Measurements from ENCODE around the gene ACVR1C.

Gene ACVR1C

GRCh38 chr2:157592374-157592773 lies 36.3 kb downstream of the ACVR1C start:
- no peaks in the 10 kb centered on the region for H3K9me2 ChIP-seq (replicated peaks; ENCODE audit: control insufficient read depth, low read length)
- no peaks in the 10 kb centered on the region for H4K20me1 ChIP-seq (ENCODE audit: control insufficient read depth, insufficient read depth, low read depth, low read length)
- H3K27ac ChIP-seq (ENCODE audit: low read depth, low read length): no peak overlapping the region
- no peak overlapping the region for H3K4me2 ChIP-seq (ENCODE audit: low read length)
- H3K27me3 ChIP-seq (ENCODE audit: control insufficient read depth, low read length): peaks cover 2% of the 10 kb centered on the region; the same call in 1 of the 2 replicates
- no peaks in the 10 kb centered on the region for H3K9me3 ChIP-seq (ENCODE audit: control insufficient read depth, insufficient read depth, low read length)
- H3K36me3 ChIP-seq (ENCODE audit: control insufficient read depth, low read length): no peaks in the 10 kb centered on the region
- peaks cover 5% of the 10 kb centered on the region for H3K4me1 ChIP-seq (ENCODE audit: control insufficient read depth, low read length)
- H3K79me2 ChIP-seq (ENCODE audit: control insufficient read depth, low read length): no peaks in the 10 kb centered on the region
- no peak for TF ChIP-seq EZH2phosphoT487 (IDR thresholded peaks at IDR 0.05; ENCODE audit: borderline replicate concordance, low read length)
- TF ChIP-seq, protein P1, sequence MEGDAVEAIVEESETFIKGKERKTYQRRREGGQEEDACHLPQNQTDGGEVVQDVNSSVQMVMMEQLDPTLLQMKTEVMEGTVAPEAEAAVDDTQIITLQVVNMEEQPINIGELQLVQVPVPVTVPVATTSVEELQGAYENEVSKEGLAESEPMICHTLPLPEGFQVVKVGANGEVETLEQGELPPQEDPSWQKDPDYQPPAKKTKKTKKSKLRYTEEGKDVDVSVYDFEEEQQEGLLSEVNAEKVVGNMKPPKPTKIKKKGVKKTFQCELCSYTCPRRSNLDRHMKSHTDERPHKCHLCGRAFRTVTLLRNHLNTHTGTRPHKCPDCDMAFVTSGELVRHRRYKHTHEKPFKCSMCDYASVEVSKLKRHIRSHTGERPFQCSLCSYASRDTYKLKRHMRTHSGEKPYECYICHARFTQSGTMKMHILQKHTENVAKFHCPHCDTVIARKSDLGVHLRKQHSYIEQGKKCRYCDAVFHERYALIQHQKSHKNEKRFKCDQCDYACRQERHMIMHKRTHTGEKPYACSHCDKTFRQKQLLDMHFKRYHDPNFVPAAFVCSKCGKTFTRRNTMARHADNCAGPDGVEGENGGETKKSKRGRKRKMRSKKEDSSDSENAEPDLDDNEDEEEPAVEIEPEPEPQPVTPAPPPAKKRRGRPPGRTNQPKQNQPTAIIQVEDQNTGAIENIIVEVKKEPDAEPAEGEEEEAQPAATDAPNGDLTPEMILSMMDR (IDR thresholded peaks at IDR 0.05; ENCODE audit: low read depth, low read length, poor library complexity, severe bottlenecking): no peak
- H3K4me3 ChIP-seq (ENCODE audit: low read length): no peak overlapping the region
- H3F3A ChIP-seq (ENCODE audit: control insufficient read depth, insufficient read depth): no peaks in the 10 kb centered on the region

DNA sequence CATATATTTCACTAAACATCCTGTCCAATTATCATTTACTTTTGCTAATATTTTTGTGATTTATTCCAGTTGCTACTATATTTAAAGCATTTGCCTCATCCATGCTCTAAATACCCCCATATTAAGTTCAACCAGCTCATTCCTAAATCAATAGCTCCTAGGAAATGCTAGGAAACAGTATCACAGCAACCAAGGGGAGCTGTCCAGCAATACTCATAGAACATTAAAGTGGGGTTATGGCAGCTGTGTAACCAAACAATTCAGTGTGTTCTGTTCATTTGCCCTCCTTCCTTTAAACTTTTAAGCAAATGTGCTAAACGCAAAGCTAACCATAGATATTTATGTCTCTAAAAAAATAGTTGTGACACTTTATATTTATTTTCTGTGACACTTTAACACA lies 41.1 kb downstream of the ACVR1C start:
- Histone ChIP-seq H3K9me2 (replicated peaks; ENCODE audit: control insufficient read depth, low read length) (no peaks in the 10 kb centered on the region), H3K27ac (ENCODE audit: low read depth, low read length) (no peak overlapping the region), H4K20me1 (ENCODE audit: control insufficient read depth, insufficient read depth, low read depth, low read length) (no peaks in the 10 kb centered on the region), H3K27me3 (ENCODE audit: control insufficient read depth, low read length) (peaks cover 4% of the 10 kb centered on the region; the same call in 1 of the 2 replicates), H3K79me2 (ENCODE audit: control insufficient read depth, low read length) (no peaks in the 10 kb centered on the region), H3K9me3 (ENCODE audit: control insufficient read depth, insufficient read depth, low read length) (no peaks in the 10 kb centered on the region), H3K4me2 (ENCODE audit: low read length) (no peak overlapping the region), H3F3A (ENCODE audit: control insufficient read depth, insufficient read depth) (no peaks in the 10 kb centered on the region), H3K4me1 (ENCODE audit: control insufficient read depth, low read length) (no peaks in the 10 kb centered on the region; the same call in 1 of the 2 replicates), H3K4me3 (ENCODE audit: low read length) (no peak overlapping the region), H3K36me3 (ENCODE audit: control insufficient read depth, low read length) (no peaks in the 10 kb centered on the region)
- TF ChIP-seq, protein P1 (IDR thresholded peaks at IDR 0.05; ENCODE audit: low read depth, low read length, poor library complexity, severe bottlenecking): no peak
- TF ChIP-seq EZH2phosphoT487 (IDR thresholded peaks at IDR 0.05; ENCODE audit: borderline replicate concordance, low read length): no peak

GRCh38 chr2:157574165-157574564 lies 54.5 kb downstream of the ACVR1C start:
- no peak for TF ChIP-seq EZH2phosphoT487 (IDR thresholded peaks at IDR 0.05; ENCODE audit: borderline replicate concordance, low read length)
- TF ChIP-seq, protein P1 (IDR thresholded peaks at IDR 0.05; ENCODE audit: low read depth, low read length, poor library complexity, severe bottlenecking): no peak
- no peak overlapping the region for H3K27ac ChIP-seq (ENCODE audit: low read depth, low read length)
- no peaks in the 10 kb centered on the region for H3K36me3 ChIP-seq (ENCODE audit: control insufficient read depth, low read length)
- no peaks in the 10 kb centered on the region for H3F3A ChIP-seq (ENCODE audit: control insufficient read depth, insufficient read depth)
- H3K4me1 ChIP-seq (ENCODE audit: control insufficient read depth, low read length): peaks cover 10% of the 10 kb centered on the region
- no peaks in the 10 kb centered on the region for H4K20me1 ChIP-seq (ENCODE audit: control insufficient read depth, insufficient read depth, low read depth, low read length)
- H3K9me3 ChIP-seq (ENCODE audit: control insufficient read depth, insufficient read depth, low read length): no peaks in the 10 kb centered on the region
- H3K4me2 ChIP-seq (ENCODE audit: low read length): no peak overlapping the region
- no peaks in the 10 kb centered on the region for H3K79me2 ChIP-seq (ENCODE audit: control insufficient read depth, low read length)
- H3K9me2 ChIP-seq (replicated peaks; ENCODE audit: control insufficient read depth, low read length): no peaks in the 10 kb centered on the region
- no peaks in the 10 kb centered on the region for H3K27me3 ChIP-seq (ENCODE audit: control insufficient read depth, low read length)
- H3K4me3 ChIP-seq (ENCODE audit: low read length): no peak overlapping the region

Measured in DOHH2 (cell line).